GM18858 (cell line): ENCODE results near the gene ZMYND11.
A peak's percentile ranks its signal among the peaks of the same experiment; 100 is the strongest.

ENCODE experiments used
- ATAC-seq: cut with Tn5 transposase; IDR thresholded peaks from one replicate; pipeline ENCODE4 v1.9.1; 2021; ENCODE audit not compliant: unreplicated experiment

The ZMYND11 gene

DNA sequence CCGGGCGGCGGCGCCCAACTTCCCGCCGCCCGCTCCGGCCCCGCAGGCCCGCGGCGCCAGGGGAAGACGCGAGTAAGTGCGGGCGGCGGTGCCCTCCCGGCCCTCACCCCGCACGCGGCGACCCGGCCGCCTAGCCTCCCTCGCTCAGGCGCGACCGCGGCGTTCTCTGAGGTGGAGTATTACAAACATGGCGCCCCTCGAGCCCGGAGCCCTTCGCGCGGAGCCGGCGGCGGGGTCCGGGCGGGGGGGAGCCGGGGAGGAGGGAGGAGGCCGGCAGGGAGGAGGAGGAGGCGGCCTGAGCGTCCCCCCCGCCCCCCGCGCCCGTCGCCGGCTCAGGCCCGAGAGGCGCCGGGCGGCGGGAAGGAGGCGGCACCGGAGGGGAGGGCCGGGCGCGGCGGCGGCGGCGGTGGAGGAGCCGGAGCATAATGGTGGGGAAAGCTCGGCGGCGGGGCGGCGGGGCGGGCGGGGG is at the start of gene ZMYND11:
Gene ZMYND11, plus strand, starts transcription at position 324 of the 469 bp plus-strand sequence. CDS start 44,558 bp downstream, outside the sequence.
- peak; percentile 30 for ATAC-seq

DNA sequence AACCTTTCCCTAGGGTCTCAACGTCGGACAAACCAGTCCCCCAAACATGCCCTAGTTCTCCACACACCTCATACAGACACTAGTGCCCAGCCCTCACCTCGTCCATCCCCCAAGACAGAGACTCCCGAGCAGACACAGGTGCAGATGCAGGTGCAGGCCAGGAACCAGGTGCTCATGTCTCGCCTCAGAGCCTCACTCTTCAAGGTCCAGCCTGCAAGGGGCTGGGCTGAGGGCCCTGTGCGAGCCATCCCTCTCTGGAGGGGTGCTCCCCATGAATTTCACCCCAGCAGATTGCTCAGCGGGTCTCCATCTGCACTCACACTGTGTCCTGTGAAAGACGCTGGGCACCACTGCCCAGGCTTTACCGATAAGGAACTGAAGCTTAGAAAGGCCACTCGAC is 49.2 kb upstream of the ZMYND11 start:
- ATAC-seq, result no peak

DNA sequence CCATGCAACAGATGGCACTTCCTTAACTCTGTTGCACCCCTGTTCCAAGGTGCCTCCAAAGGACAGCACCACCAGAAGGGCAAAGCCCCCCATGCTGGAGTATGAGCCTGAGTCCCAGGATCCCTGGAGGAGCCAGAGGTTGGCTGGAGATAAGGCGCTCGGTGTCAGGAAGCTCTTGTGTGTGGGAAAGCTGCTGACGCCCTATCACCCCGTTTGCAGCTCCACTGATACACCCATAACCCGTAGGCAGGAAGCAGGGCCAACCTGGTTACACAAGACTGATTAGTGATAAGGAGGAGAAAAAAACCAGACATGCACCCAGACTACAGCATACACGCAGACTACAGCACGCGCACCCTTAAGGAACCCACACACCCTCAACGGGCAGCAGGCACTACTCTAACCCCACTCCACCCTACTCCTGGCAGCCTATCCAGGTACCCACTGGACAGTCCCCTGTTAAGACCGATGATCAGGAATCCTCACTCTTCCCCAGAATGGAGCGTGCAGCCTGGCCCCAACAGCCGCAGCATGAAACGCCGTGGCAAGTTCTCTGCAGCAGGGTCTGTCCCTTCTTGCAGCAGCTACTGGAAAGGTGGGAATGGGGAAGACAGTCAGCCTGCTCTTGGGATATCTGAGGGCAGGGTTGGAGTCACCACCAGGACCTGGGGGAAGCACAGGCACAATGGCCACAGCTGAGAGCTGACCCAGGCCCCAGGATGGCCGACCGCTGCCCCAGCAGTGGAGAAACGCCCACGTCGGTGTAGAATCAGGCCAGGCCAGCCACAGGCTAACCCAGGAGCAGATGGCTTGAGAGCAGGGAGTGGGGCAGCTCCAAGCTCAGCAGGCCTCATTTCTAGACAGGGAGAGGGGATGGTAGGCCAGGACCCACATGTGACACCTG is 47.8 kb upstream of the ZMYND11 start:
- ATAC-seq, result no peak

DNA sequence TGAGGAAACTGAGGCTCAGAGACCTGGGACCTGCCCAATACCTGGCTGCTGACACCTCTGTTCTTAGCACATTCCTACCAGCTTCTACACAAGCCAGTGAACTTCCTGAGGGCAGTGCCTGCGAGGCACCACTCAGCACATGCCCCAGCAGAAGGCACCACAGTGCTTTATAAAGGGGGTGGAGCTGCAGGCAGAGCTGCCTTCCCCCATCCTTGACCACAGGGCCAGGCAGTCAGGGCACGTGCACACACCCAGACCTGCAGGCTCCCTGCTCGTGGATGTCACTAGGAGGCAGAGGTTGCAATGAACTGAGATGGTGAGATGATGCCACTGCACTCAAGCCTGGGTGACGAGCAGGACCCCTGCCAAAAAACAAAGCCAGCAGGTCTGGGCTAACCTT is 47.0 kb upstream of the ZMYND11 start:
- ATAC-seq, result no peak

DNA sequence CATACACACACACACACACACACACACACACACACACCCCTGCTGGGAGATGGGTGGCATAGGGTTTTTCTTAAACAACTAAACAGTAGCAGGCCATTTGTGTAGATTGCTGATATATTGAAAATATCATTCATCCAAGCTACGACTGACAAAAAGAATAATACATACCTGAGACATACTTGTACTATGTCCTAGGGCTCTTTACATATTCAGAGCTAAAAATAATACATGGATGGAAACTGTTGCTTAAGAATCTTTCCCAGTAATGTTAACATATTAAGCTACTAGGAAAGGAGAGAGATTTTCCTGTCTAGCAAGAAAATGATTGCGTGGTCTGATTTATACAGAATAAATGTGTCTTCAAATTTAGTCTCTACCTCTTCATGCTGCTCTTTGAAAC is 46.0 kb upstream of the ZMYND11 start:
- ATAC-seq, result no peak

DNA sequence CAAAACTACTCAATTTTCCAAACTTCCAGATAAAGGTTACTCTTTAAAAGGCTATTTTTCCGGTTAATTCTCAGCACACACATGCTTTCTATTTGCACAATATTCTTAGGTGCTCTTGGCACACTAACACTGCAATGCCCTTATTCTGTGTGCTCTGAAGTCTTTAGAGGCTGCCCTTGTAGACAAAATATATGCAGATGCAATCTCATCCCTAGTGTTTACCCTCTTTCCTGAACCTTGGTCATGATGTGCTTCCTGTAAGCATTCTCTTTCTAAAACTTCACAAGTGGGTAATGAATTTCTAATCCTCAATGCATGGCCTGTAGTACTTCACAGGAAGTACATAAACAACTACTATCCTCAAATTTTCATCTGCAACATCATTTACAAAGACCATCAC is 45.1 kb upstream of the ZMYND11 start:
- no peak for ATAC-seq

DNA sequence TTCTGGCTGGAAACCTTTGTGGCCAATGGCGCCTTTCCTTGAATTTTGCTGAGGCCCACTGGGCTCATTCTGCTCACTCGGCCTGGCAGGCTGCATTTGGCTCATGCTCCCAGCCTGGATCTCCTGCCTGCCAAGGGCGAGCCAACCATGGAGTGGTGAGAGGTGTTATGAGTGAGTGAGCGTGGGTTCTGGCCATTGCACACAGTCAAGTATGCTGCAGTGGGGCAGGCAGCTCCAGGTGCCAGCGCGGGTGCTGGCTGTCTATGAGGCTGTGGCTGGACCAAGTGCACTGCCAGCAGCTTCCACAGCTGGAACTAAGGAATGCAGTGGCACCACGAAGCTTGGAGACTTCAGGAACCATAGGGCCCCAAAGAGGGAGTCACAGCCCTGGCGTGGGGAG is 43.9 kb upstream of the ZMYND11 start:
- no peak for ATAC-seq

DNA sequence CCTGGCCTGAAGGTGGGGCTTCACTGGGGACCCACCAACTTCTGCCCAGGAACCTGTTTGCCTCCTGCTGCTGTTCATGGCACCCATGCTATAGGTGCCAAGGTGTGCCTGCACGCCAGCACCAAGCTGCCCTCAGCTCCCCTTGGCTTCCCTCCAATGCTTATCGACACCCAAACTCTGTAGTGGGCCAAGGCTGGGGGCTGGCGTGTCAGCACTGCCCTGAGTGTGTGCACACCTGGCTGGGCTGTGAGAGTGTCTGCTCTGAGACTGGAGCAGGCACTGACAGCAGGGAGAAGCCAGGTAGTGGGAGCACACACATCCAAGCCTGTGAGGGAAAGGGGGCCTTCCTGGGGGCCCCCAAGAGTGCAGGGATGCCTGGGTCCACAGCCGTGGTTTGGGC is 43.1 kb upstream of the ZMYND11 start:
- ATAC-seq, result no peak

DNA sequence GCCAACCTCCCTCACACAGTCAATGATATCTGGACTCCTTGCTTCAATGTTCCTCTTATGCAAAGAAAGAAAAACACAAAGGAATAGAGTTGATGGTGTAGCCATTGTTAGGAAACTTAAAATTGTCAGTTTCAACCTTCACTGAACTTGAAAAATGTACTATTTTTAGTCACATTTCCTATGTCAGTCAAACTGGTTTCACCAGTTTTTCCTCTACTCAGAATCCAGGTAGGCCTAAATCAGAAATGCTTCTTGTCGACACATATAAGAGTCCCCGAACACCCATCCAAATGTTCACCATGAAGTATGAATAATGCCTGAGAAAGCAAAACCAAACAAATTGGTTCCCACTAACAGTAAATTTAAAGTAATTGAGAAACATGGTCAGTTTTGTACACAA is 42.4 kb upstream of the ZMYND11 start:
- no peak for ATAC-seq

DNA sequence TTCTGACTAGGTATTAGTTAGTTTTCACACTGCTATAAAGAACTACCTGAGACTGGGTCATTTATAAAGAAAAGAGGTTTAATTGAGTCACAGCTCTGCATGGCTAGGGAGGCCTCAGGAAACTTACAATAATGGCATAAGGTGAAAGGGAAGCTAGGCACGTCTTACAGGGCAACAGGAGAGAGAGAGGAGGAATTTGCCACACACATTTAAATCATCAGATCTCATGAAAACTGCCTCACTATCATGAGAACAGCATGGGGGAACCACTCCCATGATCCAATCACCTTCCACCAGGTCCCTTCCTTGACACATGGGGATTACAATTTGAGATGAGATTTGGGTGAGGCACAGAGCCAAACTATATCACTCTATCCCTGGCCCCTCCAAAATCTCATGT is 40.6 kb upstream of the ZMYND11 start:
- ATAC-seq, result no peak

DNA sequence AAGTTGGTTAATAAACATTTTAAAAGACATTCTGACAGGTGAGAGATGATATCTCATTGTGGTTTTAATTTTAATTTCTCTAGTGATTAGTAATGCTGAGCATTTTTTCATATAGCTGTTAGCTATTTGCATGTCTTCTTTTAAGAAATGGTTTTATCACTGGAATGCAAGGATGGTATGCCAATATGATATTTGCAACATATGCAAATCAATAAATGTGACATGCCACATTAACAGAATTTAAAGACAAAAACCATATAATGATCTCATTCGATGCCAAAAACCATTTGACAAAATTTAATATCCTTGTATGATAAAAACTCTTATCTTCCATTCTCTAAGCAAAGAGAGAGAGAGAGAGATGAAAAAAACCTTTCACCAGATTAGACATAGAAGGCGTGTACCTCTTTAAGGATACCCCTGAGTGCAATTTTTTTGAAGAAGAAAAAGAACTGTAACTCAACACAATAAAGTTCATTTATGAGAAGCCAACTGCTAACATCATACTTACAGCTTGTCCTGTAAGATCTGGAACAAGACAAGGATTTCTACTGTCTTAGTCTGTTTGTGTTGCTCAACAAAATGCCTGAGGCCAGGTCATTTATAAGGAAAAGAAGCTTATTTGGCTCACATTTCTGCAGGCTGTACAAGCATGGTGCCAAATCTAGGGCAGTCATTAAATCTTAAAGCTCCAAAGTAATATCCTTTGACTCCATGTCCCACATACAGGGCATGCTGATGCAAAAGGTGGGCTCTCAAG is 39.7 kb upstream of the ZMYND11 start:
- no peak for ATAC-seq

DNA sequence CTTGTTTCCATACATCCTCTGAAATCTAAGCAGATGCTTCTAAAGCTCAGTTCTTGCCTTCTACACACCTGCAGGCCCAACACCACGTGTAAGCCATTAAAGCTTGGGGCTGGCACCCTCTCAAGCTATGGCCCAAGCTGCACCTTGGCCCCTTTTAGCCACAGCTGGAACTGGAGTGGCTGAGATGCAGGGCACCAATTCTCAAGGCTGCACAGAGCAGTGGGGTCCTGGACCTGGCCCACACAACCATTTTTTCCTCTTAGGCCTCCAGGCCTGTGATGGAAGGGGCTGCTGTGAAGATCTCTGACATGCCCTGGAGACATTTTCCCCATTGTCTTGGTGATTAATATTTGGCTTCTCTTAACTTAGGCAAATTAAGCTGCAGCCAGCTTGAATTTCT is 38.8 kb upstream of the ZMYND11 start:
- ATAC-seq, result no peak

DNA sequence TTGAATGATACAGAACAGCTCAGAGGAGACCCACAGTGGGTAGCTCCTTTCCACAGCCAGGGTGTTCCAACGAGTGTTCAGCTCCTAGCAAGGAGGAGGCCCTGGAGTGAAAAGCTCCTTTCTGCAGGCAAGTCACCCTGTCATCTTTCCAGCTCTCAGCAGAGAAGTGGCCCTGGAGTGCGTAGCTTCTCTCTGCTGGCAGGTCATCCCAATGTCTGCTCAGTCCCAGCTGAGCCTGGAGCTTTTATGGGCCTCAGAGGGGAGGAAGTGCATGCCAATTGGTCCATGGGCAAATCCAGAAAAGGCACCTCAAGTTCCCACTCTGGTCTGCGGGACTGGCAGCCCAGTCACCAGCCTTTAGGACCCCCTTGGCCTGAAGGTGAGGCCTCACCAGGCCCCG is 30.8 kb upstream of the ZMYND11 start:
- ATAC-seq, result no peak

DNA sequence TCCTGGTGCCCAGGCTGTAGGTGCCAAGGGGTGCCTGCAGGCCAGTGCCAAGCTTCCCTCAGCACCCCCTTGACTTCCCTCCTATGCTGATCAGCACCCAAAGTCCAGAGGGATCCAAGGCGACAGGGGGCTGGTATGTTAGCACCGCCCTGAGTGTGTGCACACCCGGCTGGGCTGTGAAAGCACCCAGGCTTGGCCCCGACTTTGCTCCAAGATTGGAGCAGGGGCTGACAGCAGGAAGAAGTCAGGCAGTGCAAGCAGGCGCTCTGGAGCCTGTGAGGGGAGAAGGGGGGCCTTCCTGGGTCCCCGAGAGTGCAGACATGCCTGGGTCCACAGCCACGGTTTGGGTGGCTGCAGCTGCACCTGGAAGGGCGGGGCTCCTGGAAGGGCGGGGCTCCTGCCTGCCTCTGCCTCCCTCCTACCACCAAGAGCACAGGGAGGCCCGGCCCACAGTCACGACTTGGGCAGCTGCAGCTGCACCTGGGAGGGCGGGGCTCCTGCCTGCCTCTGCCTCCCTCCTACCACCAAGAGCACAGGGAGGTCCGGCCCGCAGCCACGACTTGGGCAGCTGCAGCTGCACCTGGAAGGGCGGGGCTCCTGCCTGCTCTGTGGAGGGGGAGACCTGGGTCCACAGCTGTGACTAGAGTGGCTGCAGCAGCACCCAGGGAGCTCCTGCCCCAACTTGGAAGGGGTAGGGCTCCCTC is 30.2 kb upstream of the ZMYND11 start:
- ATAC-seq, result no peak

DNA sequence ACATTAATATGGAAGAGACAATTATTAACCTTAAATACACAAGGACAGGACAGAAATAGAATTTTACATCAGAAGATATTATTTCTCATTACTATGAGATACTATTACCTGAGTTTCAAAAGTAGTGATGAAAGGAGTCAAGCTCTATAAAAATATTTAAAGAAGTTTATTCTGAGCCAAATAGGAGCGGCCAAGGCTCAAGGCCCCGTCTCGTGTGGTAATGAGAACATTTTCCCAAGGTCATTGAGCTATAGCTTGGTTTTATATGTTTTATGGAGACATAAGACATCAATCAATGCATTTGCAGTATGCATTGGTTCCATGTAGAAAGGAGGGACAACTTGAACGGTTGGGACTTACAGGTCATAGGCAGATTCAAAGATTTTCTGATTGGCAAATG is 29.4 kb upstream of the ZMYND11 start:
- no peak for ATAC-seq

DNA sequence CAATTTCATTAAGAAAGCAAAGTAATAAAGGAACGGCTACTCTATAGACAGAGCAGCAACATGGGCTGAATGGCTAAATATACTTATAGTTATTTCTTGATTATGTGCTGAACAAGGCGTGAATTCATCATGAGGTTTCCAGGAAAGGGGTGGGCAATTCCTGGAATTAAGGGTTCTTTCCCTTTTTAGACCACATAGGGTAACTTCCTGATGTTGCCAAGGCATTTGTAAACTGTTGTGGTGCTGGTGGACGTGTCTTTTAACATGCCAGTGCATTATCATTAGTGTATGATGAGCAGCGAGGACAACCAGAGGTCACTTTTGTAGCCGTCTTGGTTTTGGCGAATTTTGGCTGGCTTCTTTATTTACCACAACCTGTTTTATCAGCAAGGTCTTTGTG is 28.5 kb upstream of the ZMYND11 start:
- ATAC-seq, result no peak

DNA sequence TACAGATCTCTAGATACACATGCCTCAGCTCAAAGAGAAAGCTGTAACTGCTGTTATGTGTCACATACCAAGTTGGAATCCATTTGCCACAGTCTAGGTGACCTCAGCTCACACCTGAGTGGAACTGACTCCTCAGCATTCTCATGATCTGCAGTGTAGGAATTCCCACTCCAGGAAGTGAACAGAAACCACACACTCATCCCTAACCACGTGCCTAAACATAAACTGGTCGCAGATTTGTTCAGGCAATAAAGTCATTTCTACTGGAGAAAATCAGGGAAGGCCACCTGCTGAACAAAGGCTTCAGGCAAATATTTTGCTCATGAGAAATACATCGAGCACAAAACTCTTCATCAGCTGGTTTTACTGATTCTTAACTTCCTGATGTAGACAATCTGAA is 23.0 kb upstream of the ZMYND11 start:
- no peak for ATAC-seq

DNA sequence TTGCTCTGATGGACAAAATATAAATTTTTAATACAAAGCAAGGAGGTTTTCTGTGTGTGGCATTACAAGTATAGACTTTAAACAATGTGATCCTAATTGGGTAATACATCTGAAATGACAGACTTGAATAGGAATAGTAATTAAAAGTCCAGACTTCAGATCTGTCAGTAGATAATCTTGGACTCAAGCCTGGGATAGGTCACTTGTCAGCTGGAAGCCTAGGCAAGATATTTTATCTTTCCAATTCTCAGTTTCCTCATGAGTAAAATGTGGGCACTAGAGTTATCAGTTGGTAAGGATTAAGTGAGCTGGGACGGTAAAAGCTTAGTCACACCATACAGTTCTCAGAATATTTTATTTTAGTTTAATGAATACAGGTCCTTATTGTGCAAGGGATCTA is 10.4 kb upstream of the ZMYND11 start:
- ATAC-seq, result no peak

DNA sequence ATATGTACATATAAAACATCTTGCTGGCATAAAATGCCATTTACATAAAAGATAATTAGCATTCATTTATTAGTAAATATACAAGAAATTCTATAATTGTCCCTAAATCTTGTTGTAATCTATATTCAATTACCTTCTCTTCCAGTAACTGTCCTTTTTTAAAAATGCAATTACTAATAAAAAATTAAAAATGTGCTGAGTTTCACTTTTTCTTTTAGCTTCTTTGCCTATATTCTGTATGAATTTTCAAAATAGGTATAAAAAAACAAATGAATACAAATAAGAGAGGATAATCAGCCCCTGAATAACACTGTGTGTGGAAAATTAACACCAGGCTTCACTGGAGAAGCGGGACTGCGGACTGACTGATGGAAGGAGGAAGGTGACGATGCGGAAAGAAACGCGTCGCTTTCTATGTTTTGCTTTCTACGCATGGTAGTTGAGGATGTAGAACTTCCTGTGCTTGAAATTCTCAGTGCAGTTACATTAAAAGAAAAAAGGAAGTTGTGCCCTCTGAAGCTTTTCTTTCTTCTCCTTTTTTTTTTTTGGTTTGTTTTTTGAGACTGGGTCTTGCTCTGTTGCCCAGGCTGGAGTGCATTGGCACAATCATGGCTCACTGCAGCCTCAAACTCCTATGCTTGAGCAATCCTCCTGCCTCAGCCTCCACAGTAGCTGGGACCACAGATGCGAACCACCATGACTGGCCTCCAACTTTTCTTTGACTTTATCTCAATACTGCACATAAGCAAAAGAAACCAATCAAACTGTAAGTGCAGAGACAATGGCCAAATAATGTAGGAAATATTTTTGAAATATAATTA is 7.4 kb upstream of the ZMYND11 start:
- ATAC-seq, result peak; percentile 75

DNA sequence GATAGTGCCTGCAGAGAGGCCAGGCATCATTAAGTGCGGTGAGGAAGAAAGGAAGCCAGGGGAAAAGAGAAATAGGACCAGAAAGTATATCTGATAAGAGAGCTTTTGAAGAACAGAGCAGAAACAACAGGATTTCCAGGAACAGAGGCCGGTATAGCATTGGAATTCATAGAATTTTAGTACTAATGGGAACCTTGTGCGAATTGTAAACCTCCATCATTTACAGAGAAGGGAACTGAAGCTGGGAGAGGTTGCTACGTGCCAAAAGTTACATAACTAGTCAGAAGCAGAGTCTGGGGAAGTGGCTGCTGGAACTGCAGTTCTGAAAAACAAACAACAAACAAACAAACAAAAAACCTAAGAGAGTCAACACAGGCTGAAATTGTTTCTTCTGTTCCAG is 5.4 kb upstream of the ZMYND11 start:
- no peak for ATAC-seq
